ENCODE data around the gene COL4A1.

COL4A1 gene

DNA sequence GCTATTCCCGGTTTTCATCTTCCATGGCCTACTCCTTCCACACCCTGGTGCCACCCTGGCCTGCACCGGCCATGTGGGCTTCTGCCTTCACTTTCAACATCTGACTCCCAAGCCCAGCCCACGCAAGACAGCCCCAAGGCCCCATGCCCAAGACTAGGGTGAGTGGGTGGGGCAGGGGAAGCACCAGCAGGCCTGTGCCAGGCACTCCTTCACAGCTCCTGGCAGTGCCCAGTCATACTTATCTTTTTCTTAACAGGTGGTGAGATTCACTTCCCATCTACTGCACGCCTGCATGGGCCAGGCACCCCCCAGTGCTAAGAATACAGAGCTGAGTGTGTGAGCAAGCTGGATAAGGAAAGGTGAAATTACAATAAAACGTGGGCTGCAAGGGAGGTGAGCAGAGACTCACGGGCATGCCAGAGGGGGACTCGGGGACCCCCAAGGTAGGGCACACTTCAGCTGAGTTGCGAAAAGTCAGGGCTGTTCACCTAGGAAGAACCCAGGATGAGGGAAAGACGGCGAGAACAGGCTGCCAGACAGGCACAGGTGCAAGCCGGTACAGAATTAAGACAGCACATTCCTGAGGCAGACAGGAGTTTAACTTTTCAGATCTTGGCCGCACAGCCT, 55.7 kb downstream of the COL4A1 start:
- no peak for DNase-seq

DNA sequence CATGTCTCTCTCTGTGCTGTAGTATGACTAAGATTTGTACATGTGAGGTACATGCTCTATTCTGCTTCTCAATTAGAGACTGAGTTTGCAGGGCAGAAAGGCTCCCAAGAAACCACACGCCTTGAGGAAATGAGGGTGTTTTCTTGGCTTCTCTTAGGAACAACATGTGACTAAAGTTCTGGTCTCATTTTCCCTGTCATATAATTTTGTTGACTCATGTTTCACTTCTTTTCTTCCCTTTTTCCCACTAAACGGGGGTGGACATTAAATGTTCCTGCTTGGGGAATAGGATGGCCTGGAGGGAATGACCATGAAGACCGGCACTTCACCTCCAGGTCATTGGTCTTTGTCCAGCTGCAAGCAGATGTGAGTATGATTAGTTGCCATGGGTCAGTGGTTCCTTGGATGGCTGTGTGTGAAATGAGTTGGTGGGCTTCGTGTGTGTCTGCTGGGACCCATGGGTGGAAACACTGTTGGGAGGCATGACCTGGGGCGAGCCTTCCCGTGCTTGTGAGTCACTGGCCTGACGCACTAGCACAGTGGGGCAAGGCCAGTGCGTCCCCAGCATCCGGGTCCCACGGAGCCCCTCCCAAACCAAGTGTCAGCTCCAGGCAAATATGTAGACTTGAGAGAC, 56.6 kb downstream of the COL4A1 start:
- DNase-seq = peak; percentile 86

DNA sequence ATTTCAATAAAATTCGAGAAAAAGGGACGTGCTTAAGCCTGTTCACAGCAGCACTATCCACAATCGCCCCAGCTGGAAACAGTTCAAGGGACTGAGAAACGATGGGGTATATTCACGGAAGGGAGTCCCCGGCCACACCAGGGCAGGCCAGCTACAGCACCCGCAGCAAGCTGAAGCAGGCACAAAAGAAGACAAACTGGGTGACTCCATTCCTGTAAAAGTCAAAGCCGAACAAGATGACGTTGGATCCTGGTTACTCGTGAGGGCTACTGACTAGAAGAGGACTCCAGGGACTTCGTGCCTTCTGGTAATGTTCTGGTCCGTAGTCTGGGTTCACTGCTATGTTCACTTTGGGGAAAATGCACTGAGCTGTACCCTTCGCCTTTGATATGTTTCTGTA, 57.6 kb downstream of the COL4A1 start:
- no peak for DNase-seq

DNA sequence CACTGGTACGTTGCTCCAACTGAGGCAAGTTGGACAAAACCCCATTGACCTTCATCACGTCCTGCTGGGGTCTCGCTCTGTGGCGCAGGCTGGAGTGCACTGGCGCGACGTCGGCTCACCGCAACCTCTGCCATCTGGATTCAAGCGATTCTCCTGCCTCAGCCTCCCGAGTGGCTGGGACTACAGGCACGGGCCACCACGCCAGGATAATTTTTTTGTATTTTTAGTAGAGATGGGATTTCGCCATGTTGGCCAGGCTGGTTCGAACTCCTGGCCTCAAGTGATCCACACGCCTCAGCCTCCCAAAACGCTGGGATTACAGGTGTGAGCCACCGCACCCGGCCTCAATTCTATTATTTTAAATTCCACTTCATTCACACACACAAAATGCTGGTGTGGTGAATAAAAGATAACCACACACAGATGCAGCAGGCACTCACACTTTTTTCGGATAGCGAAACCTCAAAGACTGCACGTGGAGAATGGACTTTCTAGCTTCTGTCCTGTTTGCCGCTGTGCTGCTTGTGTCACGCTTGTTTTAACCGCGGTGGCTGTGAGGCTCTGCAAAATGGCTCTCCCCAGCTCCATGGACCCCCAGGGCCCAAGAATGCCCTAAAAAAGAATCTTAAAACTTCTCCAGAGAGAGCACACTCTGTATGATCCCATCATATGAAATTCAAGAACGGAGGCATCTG, 58.4 kb downstream of the COL4A1 start:
- DNase-seq = no peak

DNA sequence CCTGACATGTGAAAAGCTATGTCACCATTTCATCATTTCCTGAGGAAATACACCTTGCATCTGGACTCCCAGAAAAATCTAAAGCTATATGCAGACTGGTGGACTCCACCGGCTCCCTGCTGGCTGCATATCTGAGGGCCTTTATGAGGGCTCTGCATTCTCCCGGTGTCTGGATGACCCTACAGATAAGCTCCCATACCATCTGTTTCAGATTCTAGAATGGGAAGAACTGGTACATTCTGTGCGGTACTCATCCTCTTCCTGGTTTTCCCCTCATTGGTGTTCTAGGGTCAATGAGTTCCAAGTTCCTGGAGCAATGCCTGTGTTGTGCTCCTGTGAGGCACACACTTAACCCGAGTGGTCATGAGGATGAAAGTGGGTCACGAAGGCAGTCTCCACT, 60.4 kb downstream of the COL4A1 start:
- DNase-seq = no peak

DNA sequence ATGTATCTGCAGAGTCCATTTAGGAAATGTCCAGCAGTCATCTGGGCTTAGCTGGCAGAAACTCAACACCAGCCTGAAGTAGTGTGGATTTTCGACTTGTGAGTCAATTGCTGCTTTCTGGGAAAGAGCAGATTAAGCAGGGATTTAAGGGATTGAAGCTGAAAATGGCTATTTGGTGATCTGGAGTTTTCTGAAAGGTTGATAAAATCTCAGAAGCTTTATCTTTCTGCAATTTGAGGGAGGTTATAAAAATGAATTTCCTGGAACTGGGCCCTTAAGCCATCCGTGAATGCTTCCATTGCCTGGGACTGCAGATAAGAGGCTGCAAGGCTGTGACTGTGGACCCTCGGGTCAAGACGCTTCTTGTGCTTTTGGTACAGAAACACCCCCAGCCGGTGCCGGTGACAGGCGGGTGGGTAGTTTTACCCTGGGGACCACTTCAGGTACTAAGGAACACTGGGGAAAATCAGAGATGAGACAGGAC, 61.5 kb downstream of the COL4A1 start:
- DNase-seq = peak; percentile 70

DNA sequence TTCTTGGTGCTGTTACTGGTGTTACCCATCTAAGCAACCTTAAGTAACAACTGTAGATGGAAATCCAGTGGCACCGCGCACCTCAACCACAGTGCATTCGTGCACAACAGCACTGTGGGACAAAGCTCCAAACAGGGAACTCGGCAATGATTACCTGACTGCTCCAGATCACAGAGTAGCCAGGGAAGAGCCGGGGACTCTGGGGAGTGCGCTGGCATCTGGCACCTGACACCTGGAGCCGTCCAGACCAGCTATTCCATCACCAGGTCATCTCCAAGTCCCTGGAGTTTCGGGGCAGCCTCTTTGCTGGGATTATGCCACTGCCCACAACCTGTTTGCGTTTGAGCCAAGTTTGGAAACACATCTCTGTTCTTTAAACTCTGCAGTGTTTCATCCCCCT, 62.0 kb downstream of the COL4A1 start:
- DNase-seq = no peak

DNA sequence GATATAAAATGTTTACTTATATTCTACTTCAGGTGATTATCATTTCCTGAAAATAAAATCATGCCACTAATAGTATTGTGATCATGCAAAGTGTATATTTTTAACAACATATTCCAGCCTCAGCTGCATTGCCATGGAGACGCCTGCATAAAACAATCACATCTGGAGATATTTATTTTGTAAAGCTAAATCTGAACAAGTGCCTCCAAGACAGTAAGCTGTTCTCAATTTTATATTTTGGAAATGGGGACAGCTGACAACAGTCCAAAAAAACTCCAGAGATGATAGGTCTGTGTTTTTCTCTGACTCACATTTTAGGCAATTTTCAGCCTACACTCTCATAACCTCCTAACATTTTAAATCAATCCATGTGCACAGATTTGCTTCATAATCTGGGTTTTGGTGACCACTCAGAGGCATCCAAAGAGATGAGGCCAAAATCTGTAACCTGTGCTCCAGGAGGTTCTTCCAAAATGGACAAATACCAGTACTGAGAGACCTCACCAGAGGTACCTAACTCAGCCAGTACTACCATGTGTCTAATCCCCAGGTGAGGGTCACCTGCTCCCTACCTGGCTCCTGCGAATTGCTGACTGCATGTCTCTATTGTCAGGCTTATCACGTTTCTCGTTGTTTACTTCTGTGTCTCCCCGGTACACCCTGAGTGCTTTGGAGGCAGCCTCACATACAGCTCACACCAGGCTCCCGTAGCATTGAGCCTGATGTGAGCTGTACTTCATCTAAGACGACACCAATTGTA, 62.7 kb downstream of the COL4A1 start:
- DNase-seq = no peak

DNA sequence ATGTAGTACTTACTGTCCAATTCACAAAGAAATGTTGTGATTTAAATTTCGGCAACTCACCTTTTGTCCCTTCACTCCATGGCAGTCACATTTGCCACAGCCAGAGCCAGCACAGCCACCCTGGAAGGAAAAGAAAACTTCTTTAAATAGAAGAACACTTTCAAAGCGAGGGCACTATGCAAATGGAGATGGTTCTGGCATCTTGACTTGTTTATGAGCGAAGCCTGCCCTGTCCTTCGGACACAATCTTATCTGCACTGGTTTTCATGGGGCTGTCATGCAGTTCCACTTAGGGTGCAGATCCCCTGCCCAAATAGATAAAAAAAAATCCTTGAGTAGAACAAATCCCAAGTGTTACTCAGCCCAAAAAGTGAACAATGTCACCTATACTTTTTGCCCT, 64.3 kb downstream of the COL4A1 start:
- DNase-seq = no peak

DNA sequence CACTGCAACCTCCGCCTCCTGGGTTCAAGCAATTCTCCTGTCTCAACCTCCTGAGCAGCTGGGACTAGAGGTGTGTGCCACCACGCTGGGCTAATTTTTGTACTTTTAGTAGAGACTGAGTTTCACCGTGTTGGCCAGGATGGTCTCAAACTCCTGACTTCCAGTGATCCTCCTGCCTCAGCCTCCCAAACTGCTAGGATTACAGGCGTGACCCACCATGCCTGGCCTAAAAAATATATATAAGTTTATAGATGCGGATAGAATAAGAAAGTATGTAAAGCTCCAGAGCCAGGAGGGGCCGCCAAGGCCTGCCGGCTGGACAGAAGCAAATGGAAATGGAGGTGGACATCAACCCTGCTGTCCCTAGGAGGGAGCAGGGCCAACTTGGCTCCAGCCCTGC, 66.0 kb downstream of the COL4A1 start:
- no peak for DNase-seq

DNA sequence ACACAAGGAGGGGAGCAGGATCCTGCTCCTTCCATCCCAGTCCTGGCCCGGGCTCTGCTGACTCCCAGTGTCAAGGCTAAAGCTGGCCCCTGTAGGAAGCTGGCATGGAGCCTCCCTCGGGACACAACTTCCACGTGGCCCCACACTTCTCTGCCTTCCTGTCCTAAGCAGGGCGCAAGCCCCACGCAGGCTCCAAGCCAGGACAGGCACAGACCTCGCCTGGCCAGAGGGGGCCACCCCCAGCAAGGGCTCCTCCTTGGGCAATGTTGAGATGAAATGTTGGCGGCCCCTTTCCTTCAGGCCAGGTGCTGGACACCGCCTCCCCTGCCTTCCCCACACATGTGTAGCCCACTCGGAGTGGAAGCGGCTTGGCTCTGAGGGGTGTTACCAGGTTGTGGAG, 66.6 kb downstream of the COL4A1 start:
- DNase-seq = no peak

DNA sequence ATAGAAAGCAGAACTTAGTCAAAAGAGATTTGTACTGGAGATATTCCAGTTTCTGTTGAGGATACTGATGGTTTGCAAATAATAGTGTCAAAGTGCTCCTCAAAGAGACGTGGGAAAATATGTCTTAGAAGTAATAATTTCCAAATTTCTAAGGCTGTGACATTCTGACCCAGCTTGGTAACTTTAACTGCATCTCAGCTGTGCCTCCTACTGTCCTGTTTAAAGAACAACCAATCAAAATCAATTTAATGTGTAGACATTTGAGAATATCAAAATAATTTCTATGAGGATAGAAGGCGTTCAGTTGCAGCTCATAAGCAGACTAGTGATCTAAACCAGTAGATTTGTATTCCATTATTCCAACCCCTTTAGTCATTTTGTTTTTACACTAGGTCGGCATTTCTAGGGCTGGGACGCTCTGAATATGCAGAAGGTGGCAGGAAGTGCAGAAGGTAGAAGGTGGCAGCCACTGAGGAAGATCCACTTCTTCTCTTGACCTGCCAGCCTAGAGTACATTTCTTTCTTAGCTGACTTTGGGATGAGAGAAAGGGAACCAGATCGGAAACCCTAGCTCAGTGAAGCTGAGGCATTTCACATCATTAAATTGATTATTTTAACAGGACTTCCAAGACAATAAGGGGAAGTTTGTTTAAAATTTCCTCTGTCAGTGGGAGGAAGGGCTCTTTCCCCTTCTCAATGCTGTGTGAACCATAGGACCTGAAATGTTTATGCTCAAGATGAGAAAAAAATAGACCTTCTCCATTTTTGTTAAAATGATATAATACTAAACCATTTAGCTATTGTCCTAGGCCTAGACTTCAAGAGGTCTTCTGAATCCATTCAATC, 67.5 kb downstream of the COL4A1 start:
- DNase-seq = no peak

DNA sequence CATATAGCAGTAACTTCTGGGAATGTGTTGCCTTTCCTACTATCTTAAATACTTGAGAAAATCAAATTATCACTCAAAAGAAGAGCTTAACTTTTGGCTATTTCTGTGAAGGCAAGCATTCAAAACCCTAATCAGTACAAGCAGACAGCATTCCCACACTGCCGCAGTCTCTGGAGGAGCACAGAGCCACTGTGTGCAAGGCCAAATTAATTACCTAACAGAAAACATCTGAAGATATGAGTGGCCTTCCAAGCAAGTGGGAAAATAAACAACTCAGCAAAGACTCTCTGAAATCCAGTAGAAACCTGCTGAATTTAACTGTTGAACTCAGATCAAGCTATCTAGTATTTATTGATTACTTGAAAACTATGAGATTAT, 68.2 kb downstream of the COL4A1 start:
- no peak for DNase-seq

DNA sequence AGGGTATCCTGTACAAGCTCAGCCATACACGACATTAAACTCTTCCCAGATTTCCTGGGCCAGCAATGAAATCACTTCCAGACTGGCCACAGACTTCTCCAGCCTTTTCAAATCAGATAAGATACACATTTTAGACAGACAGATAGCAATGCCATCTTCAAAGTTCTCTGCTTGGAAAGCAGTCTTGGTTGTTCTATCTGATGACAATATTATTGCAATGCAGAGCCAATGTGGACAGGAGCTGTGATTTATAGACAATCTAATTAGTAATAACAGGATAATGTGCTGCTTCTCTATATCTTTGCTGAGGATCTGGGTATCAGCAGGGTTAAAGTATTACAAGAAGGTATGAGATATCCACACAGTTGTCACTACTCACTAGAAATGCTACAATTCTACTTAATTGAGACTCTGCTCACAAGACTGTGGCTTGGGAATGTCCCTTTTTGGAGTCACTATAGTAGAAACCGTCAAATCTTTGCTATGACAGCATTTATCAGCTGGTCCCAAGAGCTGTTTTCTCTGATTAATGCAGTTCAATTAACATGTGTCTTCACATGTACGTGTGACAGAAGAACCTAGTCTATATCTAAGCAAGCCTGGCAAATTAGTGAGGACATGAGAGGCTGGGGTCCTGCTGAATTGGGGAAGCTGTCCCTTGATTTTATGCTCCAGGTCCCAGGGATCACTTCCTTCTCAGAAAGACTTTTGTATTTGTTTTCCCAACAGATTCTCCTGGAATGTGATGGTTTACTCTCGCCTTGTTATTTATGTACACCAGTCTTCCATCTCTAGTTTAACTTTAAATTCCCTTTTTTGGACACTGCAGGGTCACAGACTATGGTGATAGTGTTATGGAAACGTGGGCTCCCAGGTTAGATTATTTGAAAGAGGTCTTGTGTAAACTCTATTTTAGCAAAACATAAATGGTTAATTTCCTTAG, 68.8 kb downstream of the COL4A1 start:
- no peak for DNase-seq

DNA sequence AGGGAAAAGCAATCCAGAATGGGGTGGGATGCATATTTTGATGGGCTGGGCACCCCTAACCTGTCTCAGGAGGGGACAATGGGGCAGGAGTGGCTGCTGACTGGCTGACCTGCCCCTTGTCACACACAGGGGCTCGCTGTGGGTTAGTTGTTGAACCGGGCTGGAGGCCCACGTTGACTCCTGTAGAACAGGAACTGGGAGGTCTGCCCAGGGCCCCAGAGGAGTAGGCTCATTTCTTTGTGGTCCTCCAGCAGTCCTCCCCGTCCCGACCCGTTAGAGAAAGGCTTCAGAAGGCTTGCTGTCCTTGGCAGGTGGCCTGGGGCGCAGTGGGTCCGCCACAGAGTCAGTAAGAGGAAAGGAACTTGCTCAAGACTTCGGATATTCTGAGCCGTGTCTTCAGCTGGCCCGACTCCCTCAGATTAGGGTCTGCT, 70.1 kb downstream of the COL4A1 start:
- DNase-seq = no peak

DNA sequence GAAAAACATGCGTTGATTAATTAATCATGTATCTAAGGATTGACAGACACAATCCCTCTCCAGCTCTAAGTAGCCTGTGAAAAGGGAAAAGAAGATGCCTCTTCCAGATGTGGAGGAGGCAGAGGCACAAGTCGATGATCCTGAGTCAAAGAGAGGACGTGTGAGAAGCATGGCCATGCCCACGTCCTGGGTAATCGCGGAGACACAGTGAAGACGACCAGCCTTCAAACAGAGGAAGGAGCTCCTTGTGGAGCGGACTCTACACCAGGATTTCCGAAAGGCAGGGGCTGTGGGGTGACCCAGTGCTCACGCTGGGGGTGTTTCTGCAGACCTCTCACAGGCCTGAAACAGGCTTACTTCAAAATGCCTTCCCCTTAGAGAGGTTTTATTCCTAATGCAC, 70.5 kb downstream of the COL4A1 start:
- DNase-seq = no peak

DNA sequence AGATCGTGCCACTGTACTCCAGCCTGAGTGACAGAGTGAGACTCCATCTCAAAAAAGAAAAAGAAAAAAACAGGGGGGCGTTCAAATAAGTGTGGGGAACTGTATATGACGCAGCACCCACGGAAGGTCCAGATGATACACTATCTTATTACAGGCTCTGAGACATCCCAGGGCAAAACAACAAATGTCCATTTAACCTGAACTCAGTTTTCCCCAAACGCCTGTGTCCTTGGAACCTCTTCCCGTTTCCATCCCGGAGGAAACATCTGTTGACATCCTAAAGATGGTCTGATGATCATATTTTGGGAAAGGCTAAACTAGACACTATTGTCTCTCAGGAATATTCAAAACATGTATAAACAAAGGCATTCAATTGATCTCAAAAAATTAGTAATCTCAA, 72.4 kb downstream of the COL4A1 start:
- DNase-seq = no peak

DNA sequence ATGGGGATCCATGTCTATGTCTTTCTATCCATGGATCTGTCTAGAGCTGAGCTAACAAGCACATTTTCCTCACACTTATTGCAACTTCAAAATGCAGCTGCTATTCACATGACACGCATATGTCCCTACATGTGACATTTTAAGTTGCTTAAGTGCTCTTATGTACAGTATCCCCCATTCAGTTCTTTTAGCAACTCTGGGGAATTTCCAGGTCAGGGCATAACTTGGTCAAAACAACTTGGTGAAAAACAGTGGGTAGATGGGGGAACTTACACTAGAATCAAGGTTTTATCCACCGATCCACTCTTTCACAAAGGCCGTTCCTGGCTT, 73.0 kb downstream of the COL4A1 start:
- no peak for DNase-seq

DNA sequence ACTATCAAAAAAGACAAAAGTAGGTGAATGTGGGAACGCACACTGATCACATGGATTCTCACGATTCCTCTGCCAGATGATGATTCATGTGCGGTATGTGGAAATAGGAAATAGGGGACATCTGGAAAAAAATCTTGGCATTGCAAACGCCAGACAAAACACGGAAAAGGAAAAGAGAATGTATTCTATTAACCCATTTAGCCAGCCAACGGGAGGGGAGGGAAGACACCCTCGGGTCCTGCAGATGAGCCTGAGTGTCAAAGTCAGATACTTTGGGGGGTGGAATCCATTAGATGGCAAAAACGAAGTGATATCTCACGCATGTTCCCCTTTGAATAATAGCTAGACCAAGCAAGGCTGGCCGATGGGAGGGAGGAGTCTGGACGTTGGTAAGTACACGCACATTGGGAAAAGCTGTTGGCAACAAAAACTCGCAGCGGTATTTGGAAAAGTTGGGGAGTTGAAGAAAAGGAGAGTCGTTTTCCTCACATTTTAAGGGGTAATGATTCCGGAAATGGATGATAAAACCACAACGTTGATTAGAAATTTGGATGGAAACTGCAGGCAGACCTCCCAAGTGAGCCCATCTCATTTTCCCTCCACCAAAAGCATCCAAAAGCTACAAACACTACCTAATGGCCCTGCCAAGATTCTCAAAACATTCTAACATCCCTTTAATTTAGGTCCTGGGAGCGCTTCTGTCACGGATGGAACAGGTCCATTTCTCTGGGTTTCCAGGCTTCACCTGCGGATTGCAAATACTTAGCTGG, 73.6 kb downstream of the COL4A1 start:
- peak; percentile 91 for DNase-seq

DNA sequence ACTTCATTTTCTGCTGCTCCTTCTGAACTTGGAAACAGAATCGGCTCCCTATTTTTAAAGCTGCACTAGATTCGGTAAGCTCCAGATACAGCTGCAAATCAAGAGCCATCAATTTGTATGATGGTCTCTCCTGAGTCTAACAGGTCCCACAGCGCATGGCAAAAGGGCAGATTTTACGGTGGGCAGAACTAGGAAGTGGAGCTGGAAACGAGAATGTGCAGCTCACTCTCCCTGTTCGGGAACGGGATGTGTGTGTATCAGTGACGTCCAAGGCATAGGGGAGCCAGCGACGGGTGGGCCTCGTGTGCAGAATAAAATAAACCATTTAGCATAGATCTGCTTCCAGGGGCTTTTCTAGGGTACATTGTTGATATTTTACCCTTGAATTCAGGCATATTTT, 74.2 kb downstream of the COL4A1 start:
- DNase-seq = peak; percentile 76

DNA sequence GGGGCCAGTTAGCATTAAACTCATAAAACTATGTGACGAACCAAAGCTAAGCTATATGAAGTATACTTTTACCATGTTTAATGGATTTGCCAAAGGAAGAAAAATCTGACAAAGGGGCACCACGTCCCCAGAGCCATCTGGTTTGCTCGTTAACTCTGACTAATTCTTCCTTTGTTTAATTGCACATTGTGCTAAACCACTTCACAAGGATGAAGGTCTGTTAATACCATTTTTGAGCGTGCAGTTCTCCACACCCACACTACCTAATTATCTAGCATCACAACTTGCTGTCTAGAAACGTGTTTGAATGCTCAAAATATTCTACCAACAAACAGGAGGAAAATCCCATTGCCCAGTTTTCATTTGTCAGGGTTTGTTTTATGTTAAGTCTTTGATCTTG, 74.8 kb downstream of the COL4A1 start:
- no peak for DNase-seq
